Nephron progenitor cell (in vitro differentiated cells): ENCODE results near the gene ABCG2.
A peak's percentile ranks its signal among the peaks of the same experiment; 100 is the strongest.

ENCODE experiments used
- DNase-seq: peaks from one replicate; pipeline ENCODE4 v3.0.0; 2021
- H3K27ac Mint-ChIP-seq: 2 replicates; pipeline ENCODE4 v1.8.0; 2021; ENCODE audit warnings: mild to moderate bottlenecking, moderate library complexity, mixed read lengths
- H3K27me3 Mint-ChIP-seq: 2 replicates; pipeline ENCODE4 v1.8.0; 2021; ENCODE audit warnings: mild to moderate bottlenecking, low read depth, mixed read lengths; ENCODE audit not compliant: poor library complexity
- H3K36me3 Mint-ChIP-seq: 2 replicates; pipeline ENCODE4 v1.8.0; 2021; ENCODE audit warnings: low read depth, mixed read lengths
- H3K4me1 Mint-ChIP-seq: 2 replicates; pipeline ENCODE4 v1.8.0; 2021; ENCODE audit warnings: mixed read lengths
- H3K4me3 Mint-ChIP-seq: 2 replicates; pipeline ENCODE4 v1.8.0; 2021; ENCODE audit warnings: mild to moderate bottlenecking, moderate library complexity, mixed read lengths
- H3K9me3 Mint-ChIP-seq: 2 replicates; pipeline ENCODE4 v1.8.0; 2021; ENCODE audit warnings: mild to moderate bottlenecking, moderate library complexity, mixed read lengths
- TF ChIP-seq, protein P1 (sequence below): fragments of 200-600 bp; sonication (generic); IDR thresholded peaks from 2 replicates; pipeline ENCODE4 v1.5.0; 2021; ENCODE audit warnings: antibody characterized with exemption

Gene ABCG2

DNA sequence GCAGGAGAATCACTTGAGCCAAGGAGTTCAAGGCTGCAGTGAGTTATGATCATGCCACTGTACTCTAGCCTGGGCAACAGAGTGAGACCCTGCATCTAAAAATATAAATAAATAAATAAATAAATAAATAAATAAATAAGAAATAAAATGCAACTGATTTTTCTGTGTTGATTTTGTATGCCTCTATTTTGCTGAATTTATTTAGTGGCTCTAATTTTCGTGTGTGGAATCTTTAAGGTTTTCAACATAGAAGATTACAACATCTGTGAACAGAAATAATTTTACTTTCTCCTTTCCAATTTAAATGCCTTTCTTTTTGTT lies 30.9 kb upstream of the ABCG2 start:
- peaks cover 3% of the 10 kb centered on the region for H3K27me3 Mint-ChIP-seq
- no peaks in the 10 kb centered on the region for H3K36me3 Mint-ChIP-seq
- H3K9me3 Mint-ChIP-seq = peaks cover 5% of the 10 kb centered on the region

DNA sequence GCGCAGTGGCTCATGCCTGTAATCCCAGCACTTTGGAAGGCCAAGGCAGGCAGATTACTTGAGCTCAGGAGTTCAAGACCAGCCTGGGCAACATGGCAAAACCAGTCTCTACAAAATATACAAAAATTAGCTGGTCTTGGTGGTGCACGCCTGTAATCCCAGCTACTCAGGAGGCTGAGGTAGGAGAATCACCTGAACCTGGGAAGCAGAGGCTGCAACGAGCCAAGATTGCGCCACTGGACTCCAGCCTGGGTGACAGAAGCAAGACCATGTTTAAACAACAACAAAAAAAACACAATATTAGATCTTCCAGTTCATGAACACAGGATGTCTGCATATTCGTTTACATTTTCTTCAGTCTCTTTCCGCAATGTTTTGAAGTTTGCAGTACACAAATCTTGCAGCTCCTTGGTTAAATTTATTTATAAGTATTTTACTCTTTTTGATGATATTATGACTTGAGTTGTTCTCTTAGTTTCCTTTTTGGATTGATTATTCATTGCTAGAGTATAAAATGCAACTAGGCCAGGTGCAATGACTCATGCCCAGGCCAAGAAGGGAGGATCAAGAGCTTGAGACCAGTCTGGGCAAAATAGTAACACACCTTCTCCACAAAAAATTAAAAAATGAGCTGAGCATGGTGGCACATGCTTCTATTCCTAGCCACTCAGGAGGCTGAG lies 30.4 kb upstream of the ABCG2 start:
- Mint-ChIP-seq H3K27me3 (peaks cover 3% of the 10 kb centered on the region), H3K9me3 (peaks cover 5% of the 10 kb centered on the region), H3K4me1 (peaks cover 4% of the 10 kb centered on the region), H3K27ac (no peak overlapping the region), H3K36me3 (no peaks in the 10 kb centered on the region), H3K4me3 (no peak overlapping the region)
- DNase-seq = no peak
- TF ChIP-seq, protein P1, sequence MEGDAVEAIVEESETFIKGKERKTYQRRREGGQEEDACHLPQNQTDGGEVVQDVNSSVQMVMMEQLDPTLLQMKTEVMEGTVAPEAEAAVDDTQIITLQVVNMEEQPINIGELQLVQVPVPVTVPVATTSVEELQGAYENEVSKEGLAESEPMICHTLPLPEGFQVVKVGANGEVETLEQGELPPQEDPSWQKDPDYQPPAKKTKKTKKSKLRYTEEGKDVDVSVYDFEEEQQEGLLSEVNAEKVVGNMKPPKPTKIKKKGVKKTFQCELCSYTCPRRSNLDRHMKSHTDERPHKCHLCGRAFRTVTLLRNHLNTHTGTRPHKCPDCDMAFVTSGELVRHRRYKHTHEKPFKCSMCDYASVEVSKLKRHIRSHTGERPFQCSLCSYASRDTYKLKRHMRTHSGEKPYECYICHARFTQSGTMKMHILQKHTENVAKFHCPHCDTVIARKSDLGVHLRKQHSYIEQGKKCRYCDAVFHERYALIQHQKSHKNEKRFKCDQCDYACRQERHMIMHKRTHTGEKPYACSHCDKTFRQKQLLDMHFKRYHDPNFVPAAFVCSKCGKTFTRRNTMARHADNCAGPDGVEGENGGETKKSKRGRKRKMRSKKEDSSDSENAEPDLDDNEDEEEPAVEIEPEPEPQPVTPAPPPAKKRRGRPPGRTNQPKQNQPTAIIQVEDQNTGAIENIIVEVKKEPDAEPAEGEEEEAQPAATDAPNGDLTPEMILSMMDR = no peak

More for the DNA sequence above, 30.9 kb upstream of the ABCG2 start:
- Mint-ChIP-seq H3K4me1 (peaks cover 4% of the 10 kb centered on the region), H3K27ac (no peak overlapping the region), H3K4me3 (no peak overlapping the region)
- TF ChIP-seq, protein P1 = no peak
- no peak for DNase-seq

DNA sequence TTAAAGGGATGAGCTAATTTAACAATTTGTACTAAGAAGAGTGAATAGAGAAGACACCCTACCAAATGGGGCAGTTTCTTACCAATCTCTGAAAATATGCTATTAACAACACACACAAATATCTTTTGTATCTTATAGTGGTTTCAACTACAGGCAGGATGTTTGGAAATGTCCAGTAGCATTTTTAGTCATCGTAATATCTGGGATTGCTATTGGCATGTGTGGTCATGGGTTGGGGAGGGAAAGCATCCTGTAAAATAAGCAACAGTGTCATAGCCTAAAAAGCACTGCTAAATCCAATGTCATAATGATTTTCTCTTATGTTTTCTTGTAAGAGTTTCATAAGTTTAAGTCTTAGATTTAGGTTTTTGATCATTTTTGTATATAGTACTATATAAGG lies 29.3 kb upstream of the ABCG2 start:
- Mint-ChIP-seq H3K4me1 (peaks cover 4% of the 10 kb centered on the region), H3K27me3 (peaks cover 3% of the 10 kb centered on the region), H3K36me3 (no peaks in the 10 kb centered on the region), H3K4me3 (no peak overlapping the region), H3K27ac (no peak overlapping the region), H3K9me3 (peaks cover 11% of the 10 kb centered on the region)
- TF ChIP-seq, protein P1 = no peak
- no peak for DNase-seq

DNA sequence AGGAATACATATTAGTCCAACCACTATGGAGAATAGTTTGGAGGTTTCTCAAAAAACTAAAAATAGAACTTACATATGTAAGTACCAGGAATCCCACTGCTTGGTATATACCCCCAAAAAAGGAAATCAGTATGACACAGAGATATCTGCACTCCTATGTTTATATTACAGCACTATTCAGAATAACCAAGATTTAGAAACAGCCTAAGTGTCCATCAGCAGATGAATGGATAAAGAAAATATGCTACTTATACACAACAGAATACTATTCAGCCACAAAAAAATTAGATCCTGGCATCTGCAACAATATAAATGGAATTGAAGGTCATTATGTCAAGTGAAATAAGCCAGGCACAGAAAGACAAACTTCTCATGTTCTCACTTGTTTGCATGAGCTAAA lies 27.5 kb upstream of the ABCG2 start:
- H3K36me3 Mint-ChIP-seq = peaks cover 5% of the 10 kb centered on the region
- TF ChIP-seq, protein P1 = no peak
- no peak overlapping the region for H3K4me3 Mint-ChIP-seq
- peaks cover 12% of the 10 kb centered on the region for H3K27me3 Mint-ChIP-seq
- DNase-seq = no peak
- peaks cover 4% of the 10 kb centered on the region for H3K4me1 Mint-ChIP-seq
- H3K9me3 Mint-ChIP-seq = peaks cover 23% of the 10 kb centered on the region
- no peak overlapping the region for H3K27ac Mint-ChIP-seq

DNA sequence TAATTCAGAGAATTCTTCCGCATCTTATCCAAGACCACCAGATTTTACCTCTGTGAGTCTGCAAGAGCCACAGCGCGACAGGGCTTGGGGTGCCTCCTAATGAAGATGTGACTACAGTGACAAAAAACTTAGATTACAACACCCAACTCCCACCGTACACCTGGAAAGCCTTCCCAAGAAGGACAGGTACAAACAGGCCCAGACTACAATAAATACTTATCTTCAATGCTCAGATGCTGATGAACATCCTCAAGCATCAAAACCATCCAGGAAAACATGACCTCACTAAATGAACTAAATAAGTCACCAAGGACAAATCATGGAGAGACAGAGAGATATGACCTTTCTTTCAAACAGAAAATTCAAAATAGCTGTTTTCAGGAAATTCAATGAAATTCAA lies 20.8 kb upstream of the ABCG2 start:
- H3K4me1 Mint-ChIP-seq = peaks cover 12% of the 10 kb centered on the region
- no peak overlapping the region for H3K4me3 Mint-ChIP-seq
- no peak overlapping the region for H3K27ac Mint-ChIP-seq
- peaks cover 29% of the 10 kb centered on the region for H3K9me3 Mint-ChIP-seq
- H3K27me3 Mint-ChIP-seq = peaks cover 9% of the 10 kb centered on the region
- TF ChIP-seq, protein P1 = no peak
- peaks cover 10% of the 10 kb centered on the region for H3K36me3 Mint-ChIP-seq
- no peak for DNase-seq

DNA sequence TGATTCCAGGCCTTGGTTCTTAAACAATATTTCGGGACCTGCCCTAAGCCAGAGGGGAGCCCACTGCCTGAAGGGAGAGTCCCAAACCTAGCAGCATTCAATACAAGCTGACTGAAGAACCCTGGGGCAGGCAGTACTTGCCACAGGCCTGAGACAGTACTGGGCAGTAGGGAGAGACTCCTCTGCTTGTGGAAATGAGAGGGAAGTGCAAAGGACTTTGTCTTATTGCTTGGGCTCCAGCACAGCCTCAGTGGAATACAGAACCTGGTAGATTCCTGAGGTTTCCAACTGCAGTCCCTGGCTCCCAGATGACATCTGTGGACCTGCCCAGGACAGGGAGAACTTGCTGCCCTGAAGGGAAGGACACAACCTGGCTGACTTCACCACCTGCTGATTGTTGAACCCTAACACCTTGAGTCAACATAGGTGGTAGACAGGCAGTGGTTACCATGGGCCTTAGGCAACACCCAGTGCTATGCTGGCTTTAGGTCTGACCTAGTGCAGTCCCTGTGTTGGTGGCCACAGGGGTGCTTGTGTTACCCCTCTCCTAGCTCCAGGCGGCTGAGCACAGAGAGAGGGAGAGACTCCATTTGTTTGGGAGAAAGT lies 20.3 kb upstream of the ABCG2 start:
- no peak overlapping the region for H3K4me3 Mint-ChIP-seq

More for the DNA sequence above, 20.3 kb upstream of the ABCG2 start:
- Mint-ChIP-seq H3K9me3 (peaks cover 29% of the 10 kb centered on the region), H3K27ac (peak overlapping the region; percentile 73), H3K36me3 (peaks cover 10% of the 10 kb centered on the region), H3K4me1 (peaks cover 12% of the 10 kb centered on the region), H3K27me3 (peaks cover 9% of the 10 kb centered on the region)
- TF ChIP-seq, protein P1 = no peak
- no peak for DNase-seq
